PFSK-1 (cell line): ENCODE results near the gene DHTKD1.

Source experiments
- POLR2AphosphoS5 ChIP-seq: IDR thresholded peaks from 2 replicates; pipeline ENCODE4 v1.6.1; 2012; ENCODE audit warnings: low read depth, mild to moderate bottlenecking, control low read depth, low read length, moderate library complexity
- TAF1 ChIP-seq: IDR thresholded peaks from 2 replicates; pipeline ENCODE4 v1.6.1; 2012; ENCODE audit warnings: low read length, control low read depth, borderline replicate concordance; ENCODE audit not compliant: insufficient read depth

- TF ChIP-seq POLR2AphosphoS5, result no peak
- no peak for TF ChIP-seq TAF1
Measured at GRCh38 chr10:12063483-12063818, 5.3 kb upstream of the DHTKD1 start.
